Measurements from ENCODE around the gene RELCH.

Gene RELCH

GRCh38 chr18:62341473-62341872, 154.4 kb downstream of the RELCH start:
- no peak for DNase-seq

GRCh38 chr18:62342884-62343283, 155.8 kb downstream of the RELCH start:
- no peak for DNase-seq

- DNase-seq: no peak
Observed at GRCh38 chr18:62343316-62343715, 156.3 kb downstream of the RELCH start.

GRCh38 chr18:62345909-62346308, 158.9 kb downstream of the RELCH start:
- no peak for DNase-seq

DNA sequence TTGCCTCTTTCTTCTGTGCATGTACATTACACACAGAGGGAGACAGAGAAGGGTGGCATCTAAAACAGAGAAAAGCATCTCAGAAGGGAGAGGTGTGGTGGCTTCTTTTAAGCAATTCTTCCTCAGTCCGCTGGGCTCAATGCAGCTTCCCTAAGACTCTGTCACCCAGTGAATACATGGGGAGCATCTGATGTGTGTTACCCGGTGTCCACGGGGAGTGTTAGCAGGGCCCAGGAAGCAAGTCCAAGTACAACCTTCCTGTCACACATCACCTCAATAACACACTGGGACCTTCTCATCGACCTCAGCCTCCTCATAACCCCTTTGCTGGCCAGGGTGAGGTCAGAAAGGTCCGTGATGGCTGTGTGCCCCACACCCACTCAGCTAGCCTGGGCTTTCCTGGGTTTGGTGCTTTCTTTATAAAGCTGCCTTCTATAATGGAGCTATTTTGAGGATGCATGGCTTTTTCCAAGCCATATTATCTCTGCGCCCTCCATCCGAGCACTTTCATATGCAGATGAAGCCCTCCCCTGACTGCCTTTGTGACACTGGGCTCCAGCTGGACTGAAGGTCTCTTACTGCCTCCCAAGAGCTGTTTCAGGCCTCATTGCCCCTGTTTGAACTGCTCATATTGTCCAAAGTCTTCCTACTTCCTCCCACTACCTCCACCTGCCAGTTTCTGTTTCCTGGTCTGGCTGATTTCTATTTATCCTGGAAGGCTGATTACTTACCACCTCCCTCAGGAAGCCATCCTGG, 159.5 kb downstream of the RELCH start:
- no peak for DNase-seq

- no peak for DNase-seq
Observed at GRCh38 chr18:62347089-62347506, 160.0 kb downstream of the RELCH start.

GRCh38 chr18:62348474-62348873, 161.4 kb downstream of the RELCH start:
- DNase-seq: no peak

DNA sequence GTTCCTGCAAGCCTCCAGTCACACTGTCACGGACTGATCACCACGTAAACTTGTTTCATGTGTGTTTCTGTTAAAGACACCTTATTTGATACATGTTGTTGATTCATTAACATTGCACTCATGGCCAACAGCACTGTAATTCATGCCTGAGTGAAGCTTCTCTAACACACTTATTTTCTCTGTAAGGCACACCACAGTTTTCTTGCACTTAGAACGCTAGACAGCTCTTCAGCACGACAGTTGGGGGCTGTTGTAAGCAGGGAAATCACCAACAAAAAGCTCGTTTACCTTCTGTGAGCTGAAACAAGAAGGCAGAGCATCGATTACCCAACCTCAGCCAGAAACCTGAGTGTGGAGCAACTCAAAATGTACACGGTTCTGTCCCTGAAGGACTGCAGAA, 166.1 kb downstream of the RELCH start:
- no peak for DNase-seq

DNA sequence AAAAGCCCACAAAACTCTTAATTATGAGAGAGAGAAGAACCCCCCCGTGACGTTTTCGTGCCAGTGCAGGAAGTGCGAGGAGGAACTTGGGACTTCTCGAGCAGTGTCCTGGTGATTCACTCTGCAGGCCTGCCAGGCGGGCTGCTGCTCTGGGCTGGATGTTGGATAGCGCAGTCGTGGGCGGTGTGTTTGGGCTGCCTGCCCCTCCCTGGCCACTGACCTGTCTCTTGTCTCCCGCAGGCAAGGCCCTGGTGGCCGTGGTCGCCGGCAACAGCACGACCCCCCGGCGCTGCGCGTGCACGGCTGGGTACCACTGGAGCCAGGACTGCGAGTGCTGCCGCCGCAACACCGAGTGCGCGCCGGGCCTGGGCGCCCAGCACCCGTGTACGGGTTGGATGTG, 167.1 kb downstream of the RELCH start:
- no peak for DNase-seq

DNA sequence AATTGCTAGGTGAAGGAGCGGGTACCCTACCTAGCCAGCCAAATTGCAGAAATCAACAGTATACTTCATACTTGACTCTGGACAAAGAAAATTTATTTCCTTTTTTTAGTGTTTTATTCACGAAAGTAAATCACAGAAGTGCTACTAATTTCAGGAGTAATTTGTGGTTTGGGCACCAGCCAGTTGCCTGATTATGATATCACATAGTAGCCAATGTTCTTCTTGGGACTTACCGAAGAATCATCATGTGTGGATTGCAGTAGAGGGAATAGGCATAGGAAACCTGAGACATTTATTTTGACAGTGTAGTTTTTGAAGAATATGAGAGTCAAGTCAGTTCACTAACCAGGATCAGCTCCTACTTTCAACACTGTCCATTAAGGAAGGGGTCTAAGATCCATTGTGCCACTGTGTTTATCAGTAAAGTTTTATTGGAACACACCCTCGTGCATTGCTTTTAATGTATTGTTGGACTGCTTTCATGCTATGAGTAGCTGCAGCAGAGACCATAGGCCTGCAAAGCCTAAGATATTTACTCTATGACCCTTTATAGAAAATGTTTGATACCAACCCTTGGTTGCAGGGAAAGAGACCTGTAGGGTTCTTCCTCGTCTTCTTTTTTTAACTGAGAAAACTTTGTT, 170.1 kb downstream of the RELCH start:
- DNase-seq: no peak

All from EL (cell line).